GM12874 (cell line): ENCODE results near the gene AGBL3.

ENCODE experiments used
- TF ChIP-seq, protein P1 (sequence below): IDR thresholded peaks from 2 replicates; pipeline ENCODE4 v1.5.1; 2011; ENCODE audit warnings: low read depth, mild to moderate bottlenecking, control low read depth, low read length, moderate library complexity; ENCODE audit not compliant: insufficient read depth

The AGBL3 gene

DNA sequence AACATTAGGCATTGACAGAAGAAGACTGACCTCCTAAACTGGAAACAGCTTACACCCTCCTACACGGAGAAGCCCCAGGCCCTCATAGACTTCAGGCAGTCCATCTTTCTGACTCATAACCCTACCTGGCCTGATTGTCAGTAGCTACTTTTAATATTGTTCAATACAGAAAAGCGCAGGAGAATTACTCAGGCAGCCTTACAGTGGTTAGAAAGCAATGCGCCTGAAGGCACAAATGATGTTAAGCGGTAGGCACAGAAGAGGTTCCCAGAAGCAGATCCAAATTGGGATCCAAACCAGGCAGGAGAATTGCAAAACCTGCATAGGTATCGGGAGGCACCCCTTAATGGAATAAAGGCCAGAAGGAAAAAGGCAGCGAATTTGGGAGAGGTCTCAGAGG lies 189.6 kb downstream of the AGBL3 start:
- TF ChIP-seq, protein P1, sequence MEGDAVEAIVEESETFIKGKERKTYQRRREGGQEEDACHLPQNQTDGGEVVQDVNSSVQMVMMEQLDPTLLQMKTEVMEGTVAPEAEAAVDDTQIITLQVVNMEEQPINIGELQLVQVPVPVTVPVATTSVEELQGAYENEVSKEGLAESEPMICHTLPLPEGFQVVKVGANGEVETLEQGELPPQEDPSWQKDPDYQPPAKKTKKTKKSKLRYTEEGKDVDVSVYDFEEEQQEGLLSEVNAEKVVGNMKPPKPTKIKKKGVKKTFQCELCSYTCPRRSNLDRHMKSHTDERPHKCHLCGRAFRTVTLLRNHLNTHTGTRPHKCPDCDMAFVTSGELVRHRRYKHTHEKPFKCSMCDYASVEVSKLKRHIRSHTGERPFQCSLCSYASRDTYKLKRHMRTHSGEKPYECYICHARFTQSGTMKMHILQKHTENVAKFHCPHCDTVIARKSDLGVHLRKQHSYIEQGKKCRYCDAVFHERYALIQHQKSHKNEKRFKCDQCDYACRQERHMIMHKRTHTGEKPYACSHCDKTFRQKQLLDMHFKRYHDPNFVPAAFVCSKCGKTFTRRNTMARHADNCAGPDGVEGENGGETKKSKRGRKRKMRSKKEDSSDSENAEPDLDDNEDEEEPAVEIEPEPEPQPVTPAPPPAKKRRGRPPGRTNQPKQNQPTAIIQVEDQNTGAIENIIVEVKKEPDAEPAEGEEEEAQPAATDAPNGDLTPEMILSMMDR = no peak

DNA sequence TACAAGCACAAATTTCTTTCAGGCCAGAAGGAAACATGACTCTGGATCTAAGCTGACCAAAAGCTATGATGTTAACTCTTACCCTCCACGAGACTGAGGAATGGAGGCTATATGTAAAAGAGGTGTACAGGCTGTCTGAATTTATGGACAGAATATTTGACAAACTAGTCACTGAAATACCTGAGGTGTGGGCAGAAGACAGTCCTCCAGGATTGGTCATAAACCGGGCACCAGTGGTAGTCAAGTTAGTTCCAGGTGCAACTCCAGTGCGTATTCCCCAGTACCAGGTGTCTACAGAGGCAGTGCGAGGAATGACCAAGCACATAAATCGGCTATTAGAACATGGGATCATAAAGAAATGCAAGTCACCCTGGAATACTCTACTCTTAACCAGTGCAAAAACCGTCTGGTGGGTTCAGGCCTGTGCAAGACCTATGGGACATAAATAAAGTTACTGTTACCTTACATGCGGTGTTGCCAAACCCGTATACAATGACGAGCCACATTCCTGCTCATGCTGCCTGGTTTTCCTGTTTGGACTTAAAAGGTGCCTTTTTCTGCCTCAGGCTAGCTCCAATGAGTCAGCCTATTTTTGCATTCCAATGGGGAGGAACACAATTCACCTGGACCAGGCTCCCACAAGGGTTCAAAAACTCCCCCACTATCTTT lies 190.9 kb downstream of the AGBL3 start:
- TF ChIP-seq, protein P1 = no peak

DNA sequence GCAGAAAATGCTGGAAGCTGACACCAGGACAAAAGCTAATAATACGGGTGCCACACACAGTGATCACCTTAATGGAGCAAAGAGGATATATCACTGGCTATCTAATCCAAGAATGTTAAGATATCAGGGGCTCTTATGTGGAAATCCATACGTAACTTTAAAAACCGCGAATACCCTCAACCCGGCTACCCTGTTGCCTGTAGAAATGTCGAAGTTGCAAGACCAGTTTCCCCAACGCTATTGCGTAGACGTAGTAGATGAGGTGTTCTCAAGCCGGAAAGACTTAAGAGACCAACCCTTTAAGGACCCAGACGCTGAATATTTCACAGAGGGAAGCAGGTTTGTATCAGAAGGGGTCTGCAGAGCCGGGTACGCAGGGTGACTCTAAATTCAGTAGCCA lies 192.1 kb downstream of the AGBL3 start:
- TF ChIP-seq, protein P1 = no peak

DNA sequence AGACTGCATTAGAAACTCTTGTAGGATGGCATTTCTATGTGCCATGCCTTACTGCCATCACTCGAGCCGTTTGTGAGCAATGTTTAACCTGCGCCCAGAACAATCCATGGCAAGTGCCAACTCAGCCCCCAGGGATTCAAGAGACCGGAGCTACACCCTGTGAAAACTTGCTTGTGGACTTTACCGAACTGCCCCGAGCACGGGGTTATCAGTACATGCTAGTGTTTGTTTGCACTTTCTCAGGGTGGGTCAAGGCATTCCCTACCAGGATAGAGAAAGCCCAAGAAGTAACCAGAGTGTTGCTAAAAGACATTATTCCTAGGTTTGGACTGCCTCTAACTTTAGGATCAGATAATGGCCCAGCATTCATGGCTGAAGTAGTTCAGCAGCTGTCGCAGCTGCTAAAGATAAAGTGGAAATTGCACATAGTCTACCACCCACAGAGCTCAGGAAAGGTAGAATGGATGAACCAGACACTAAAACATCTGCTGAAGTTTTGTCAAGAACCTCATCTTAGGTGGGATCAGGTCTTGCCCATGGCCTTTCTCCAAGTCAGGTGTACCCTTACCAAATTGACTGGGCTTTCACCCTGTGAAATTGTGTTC lies 193.1 kb downstream of the AGBL3 start:
- TF ChIP-seq, protein P1 = no peak

DNA sequence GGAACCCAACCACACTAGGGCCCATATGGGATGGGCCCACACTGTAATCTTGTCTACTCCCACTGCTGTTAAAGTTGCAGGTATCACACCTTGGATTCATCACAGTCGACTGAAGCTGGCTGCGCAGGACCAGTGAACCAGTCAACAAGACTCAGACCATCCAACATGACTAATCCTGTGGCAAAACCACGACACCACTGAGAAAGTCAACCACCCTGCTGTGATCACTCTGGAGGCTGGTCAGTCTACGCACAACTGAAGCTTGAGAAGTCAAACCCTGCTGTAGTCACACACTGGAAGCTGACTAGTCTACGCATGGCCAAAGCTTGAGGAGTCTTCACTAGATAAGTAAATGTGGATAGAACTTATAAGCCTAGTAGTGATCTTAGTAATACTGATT lies 193.8 kb downstream of the AGBL3 start:
- TF ChIP-seq, protein P1 = no peak

DNA sequence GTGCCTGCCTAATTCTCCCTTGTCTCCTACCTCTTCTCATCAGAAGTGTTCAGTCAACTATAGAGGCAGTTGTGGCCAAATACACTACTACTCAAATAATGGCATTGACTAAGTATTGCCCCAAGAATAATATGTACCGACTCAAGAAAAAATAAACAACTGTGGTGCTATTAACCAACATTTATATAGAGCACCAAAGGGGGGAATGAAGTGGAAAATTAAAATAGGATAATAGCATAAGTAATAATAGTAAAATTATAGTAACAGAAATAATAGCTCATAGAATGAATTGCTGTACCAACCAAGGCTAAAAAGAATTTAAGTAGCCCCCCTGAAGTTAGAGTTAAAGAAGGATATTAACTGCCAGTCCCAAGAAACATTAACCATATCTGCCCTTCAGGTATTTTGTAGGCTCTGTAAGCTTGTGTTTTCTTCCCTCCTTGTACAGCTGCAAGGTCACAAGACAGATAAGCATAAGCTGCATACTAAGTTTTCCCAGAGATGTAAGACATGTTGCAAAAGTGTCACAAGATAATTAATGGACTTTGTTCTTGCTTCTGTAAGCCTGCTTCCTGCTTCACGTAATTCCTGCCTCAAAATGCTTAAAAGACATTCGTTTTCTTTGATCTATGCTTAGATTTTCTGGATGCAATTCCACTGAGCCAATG lies 195.1 kb downstream of the AGBL3 start:
- TF ChIP-seq, protein P1 = no peak

DNA sequence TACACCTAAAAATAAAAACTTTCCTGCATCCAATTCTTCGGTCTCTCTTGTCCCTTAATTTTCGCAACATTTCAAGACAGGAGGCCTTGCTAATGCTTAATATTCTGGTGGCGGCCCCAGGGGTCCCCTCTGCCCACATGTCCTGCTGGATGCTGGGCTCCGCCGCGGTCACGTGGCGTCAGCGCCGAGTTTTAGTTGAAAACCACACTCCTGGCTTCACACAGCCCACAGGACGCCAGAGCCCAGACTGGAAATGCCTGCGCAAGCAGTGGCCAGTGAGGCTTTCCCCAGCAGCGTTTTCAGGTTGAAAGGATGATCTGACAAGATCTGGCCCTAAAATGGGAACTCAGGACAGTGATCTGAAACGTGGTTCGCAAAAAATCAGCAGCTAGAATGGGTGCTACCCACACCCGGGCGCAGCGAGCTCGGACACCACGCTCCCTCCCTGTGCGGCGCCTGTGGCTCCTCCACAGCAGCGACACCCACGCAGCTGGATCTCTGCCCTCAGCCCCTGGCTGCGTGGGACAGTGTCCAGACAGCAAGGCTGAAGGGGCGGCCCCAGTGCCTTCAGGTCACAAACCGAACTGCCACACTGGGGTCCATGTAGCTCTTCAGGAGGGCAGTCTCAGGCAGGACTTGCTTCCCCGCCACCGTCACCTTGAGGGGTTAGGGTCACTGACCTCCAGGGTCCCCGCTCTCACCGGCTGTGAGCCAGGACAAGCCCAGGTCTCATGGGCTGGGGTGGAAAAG lies 195.8 kb downstream of the AGBL3 start:
- TF ChIP-seq, protein P1 = no peak
